HG03280 (cell line): ENCODE measurements around the gene CNEP1R1.

Experiments
- ATAC-seq: cut with Tn5 transposase; IDR thresholded peaks from one replicate; pipeline ENCODE4 v1.9.1; 2021; ENCODE audit warnings: mild to moderate bottlenecking, moderate library complexity; ENCODE audit not compliant: unreplicated experiment

Gene CNEP1R1

GRCh38 chr16:50015631-50016030 lies 9.4 kb upstream of the CNEP1R1 start:
- ATAC-seq, result no peak

- no peak for ATAC-seq
Measured at GRCh38 chr16:50017553-50017952, 7.5 kb upstream of the CNEP1R1 start.

DNA sequence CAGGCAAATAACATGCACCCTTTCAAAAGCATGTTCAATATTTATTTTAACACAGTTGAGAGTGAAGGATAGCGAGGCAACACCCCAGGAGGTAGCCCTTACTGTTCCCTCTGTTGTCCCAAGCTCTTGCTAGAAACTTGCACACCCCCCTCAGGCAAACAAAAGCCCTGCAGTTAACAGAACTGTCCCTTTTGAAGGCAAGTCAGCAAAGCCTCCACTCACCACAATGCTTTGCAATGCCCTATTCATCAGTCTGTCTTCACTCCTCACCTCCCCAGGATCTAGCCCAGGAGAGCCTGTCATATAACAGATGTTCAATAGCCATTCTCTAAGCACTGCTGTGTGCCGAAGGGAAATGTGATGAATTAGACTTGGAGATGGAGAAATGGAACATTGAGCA lies 3.5 kb upstream of the CNEP1R1 start:
- ATAC-seq, result no peak

DNA sequence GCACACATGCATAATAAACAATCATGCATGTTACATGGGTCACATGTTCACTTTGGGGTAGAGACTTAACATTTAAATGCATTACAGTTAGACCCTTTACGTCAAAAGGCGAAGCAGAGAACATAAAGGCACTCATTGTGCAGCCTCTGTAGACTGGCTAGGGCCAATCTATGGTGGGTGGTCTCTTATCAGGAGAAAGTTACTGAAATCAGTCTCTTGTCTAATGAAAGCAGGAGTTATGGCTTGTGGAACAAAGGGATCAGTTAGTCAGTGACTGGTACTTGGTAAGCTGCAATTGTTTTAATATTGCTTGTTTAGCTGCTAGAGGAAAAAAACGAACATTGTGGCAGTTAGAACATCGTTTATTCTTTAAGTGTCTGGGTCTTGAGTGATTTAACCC lies 1.4 kb upstream of the CNEP1R1 start:
- ATAC-seq, result no peak

DNA sequence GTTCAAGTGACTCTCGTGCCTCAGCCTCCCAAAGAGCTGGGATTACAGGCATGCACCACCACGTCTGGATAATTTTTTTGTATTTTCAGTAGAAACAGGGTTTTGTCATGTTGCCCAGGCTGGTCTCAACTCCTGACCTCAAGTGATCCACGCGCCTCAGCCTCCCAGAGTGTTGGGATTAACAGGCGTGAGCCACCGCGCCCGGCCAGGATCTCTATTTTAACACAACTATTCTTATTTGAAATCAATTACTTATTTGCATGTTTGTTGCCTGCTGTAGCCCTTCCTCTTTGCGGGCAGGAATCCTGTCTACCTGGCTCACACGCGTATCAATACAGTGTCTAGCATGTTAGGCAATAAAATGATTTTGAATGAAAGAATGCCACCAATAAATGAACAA lies 818 bp upstream of the CNEP1R1 start:
- ATAC-seq, result no peak

GRCh38 chr16:50025537-50025931 lies 509 bp downstream of the CNEP1R1 start:
- peak; percentile 2 for ATAC-seq

- no peak for ATAC-seq
Measured at GRCh38 chr16:50027829-50028228, 2.8 kb downstream of the CNEP1R1 start.

GRCh38 chr16:50035468-50035992 lies 10.5 kb downstream of the CNEP1R1 start:
- ATAC-seq, result no peak

- no peak for ATAC-seq
Measured at GRCh38 chr16:50036426-50036825, 11.4 kb downstream of the CNEP1R1 start.

DNA sequence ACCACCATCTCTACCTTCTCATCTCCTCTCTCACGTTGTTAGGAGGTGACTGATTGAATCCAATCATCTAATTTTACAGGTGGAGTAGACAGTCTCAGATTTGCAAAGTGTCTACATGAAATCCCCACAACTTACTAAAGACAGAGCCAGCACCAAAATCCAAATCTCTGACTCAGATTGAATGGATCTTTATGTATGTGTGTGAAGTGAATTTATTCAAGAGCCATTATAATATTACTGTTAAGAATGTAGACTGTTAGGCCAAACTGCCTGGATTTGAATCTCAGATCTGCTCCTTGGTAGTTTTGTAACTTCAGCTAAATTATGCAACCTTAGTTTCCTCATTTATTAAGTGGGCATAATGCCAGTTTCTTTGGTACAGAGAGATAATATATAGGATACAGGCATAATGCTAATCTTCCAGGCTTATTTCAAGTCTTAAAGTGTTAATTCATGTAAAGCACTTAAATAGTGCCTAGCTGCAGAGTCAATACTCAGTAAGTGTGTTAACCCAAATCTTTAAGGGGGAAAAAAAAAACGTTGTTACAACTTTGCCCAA lies 12.7 kb downstream of the CNEP1R1 start:
- ATAC-seq, result no peak

DNA sequence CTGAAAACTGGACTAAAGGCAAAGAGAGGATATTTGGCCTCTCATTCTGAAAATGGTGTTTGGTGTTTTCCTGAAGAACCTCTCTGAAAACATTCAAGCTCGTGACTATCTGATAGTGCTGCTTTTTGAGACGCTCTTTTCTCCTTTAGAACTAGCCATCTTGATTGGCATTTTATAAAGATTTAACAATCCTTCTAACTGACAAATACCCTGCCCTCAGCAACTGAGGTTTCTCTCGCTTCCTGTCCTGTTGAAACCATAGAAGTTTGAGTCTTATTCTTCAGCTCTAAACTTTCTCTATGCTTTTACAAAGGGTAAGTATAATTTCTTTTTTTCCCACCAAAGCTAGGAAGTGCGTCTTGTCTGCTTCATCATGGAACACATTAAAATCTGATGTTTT lies 13.3 kb downstream of the CNEP1R1 start:
- ATAC-seq, result no peak

DNA sequence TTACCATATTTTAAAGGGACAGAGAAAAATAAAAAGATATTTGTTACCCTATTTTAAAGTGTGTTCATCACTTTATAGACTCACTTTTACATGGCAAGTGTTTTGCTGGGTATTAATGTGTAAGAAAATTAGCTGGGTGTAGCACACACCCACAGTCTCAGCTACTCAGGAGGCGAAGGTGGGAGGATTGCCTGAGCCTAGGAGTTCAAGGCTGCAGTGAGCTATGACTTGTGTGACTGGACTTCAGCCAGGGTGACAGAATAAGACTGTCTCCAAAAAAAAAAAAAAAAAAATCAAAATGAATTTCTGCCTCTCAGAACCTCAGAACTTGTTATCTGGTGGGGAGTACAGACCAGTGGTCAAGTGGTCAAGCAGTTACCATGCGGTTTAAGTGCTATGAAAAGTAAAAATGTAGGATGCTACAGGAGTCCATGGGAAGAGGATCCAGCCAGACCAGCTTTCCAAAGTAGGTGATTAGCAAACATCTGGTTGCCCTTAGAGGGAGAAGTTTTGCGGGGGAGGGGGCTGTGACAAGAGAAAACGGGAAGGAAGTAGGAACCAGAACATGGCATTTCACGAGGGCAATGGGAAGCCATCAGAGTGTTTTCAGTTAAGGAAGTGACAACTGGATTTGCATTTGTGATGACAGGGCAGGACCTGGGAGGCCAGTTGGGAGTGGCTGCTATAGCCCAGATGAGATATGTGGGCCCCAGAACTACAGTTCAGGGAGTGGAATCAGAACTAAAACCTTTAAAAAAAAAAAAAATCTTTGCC lies 13.9 kb downstream of the CNEP1R1 start:
- no peak for ATAC-seq

DNA sequence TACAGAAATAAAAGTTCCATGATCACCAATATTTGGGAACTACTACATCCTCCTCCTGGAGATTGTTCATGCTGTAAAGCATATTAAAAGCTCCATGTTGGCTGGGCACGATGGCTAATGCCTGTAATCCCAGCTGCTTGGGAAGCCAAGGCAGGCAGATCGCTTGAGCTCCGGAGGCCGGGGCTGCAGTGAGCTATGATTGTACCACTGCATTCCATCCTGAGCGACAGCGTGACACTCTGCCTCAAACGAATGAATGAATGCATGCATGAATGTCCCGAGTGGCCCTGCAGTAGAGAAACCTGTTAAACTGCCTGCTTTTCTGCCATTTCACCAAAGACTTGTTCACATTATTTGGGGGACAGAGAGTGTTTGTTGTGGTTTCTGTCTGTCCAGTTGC lies 15.0 kb downstream of the CNEP1R1 start:
- ATAC-seq, result no peak

GRCh38 chr16:50040710-50041109 lies 15.7 kb downstream of the CNEP1R1 start:
- no peak for ATAC-seq

DNA sequence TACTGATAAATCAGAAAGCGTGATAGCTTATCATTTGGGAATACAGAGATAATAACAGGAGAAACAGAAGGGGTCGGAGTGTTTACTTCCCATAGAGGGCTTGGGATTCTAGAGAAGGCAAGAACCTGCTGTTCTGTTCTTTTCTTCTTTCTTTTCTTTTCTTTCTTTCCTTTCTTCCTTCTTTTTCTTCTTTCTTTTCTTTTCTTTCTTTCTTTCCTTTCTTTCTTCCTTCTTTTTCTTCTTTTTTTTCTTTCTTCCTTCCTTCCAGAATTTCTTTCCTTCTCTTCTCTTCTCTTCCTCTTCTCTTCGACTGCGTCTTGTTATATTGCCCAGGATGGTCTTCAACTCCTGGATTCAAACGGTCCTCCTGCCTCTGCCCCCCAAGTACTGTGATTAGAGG lies 18.3 kb downstream of the CNEP1R1 start:
- no peak for ATAC-seq

- ATAC-seq, result no peak
Measured at GRCh38 chr16:50045412-50045811, 20.4 kb downstream of the CNEP1R1 start.

DNA sequence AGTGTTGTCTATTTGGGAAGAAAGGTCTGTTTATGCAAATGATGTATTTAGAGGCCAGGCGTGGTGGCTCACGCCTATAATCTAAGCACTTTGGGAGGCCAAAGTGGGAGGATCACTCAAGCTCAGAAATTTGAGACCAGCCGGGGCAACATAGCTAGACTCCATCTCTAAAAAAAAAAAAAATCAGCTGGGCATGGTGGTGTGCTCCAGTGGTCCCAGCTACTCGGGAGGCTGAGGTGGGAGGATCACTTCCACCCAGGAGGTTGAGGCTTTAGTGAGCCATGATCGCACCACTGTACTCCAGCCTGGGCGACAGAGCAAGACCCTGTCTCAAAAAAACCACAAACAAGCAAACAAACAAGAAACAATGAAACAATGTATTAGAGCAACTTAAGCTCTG lies 21.8 kb downstream of the CNEP1R1 start:
- ATAC-seq, result no peak

DNA sequence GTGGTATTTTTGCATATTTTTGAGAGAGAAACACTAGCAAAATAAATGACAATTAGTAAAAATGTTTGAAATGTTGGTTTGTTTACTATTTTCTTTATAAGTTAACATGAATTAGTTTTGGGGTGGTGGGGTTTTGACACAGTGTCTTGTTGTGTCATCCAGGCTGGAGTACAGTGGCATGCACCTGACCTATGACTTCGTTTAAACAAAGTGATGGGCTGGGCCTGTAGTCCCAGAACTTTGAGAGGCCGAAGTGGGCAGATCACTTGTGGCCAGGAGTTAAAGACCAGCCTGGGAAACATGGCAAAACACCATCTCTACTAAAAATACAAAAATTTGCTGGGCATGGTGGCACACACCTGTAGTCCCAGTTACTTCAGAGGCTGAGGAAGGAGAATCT lies 22.8 kb downstream of the CNEP1R1 start:
- ATAC-seq, result no peak

DNA sequence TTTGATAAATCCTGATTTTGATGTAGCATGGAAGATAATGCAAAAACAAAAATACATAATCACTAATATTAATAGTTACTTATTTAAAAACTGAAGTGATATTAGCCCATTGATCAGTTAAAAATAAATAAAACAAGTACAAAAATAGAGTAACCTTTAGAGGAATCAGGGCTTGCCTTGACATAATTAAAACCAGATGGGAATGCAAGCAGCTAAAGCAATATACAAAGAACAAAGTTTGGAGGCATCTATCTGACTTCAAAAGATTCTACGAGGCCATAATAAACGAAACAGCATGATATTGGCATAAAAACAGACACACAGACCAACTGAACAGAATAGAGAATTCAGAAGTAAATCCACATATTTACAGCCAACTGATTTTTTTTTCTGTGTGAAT lies 25.8 kb downstream of the CNEP1R1 start:
- ATAC-seq, result no peak

- no peak for ATAC-seq
Measured at GRCh38 chr16:50056226-50056625, 31.2 kb downstream of the CNEP1R1 start.

DNA sequence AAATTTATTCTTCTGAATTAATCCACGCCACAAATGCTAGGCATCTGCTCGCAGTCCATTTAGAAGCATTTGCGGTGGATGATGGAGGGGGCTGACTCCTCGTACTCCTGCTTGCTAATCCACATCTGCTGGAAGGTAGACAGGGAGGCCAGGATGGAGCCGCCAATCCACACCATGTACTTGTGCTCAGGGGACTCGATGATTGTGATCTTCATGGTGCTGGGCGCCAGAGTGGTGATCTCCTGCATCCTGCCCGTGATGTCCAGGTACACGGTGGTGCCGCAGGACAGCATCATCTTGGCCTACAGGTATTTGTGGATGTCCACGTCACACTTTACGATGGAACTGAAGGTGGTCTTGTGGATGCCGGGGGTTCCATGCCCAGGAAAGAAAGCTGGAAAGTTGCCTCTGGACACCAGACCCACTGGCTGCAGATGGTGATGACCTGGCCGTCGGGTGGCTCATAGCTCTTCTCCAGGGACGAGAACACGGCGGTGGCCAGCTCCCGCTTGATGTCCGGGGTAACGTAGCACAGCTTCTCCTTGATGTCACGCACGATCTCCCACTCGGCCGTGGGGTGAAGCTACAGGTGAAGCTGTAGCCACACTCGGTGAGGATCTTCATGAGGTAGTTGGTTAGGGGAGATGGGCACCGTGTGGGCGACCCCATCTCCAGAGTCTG lies 33.2 kb downstream of the CNEP1R1 start:
- no peak for ATAC-seq

DNA sequence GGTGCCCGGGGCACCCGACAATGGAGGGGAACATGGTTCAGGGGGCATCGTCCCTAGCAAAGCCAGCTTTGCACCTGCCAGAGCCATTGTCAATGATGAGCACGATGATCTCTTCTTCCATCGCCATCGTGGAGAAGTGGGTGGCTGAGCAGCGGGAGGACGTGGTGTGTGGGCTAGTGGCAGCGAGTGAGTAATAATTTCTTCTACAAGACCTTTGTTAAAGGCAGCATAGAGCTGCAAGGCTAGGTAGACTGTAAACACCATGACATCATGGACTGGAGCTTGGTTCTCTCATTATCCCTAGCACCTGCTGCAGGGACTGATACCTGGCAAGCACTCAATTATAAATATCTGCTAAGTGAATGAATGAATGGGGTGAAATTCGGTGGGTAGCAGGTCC lies 34.1 kb downstream of the CNEP1R1 start:
- no peak for ATAC-seq
